H1 (cell line): ENCODE data around the gene MANSC4. TPM values are rescaled to one million over a fixed set of nuclear protein-coding genes. Genes with fewer than 3 reads are reported as not detected.

ENCODE experiments used
- CTCF ChIA-PET: fragments of 300-600 bp; sonication (Branson Sonifier 250); formaldehyde crosslinking; loops from one replicate; lab custom pipeline; 2021; ENCODE audit not compliant: partially characterized antibody; lab: Charles Lee
- POLR2A ChIA-PET: fragments of 300-600 bp; sonication (Branson Sonifier 250); formaldehyde crosslinking; loops from one replicate; lab custom pipeline; 2021; ENCODE audit warnings: inconsistent platforms; ENCODE audit not compliant: partially characterized antibody; lab: Charles Lee
- DNase-seq, 2 experiments: peaks; one replicate each; pipeline versions ENCODE4 v3.0.0 to v3.0.0-alpha.2; 2010 to 2022; ENCODE audit warnings: low spot score in 2 of 2, low read depth in 1 of 2, mixed read lengths in 1 of 2
- FAIRE-seq: peaks from 2 replicates; lab custom pipeline; 2011; peaks lifted over from hg19 to GRCh38; lab: Jason Lieb, UNC
- H2AFZ ChIP-seq: 2 replicates; pipeline ENCODE4 v1.8.1; 2012; ENCODE audit warnings: low read length, inconsistent platforms
- H2AK5ac ChIP-seq: 2 replicates; pipeline ENCODE4 v1.6.1; 2013; ENCODE audit warnings: low read depth, low read length
- H2BK120ac ChIP-seq: replicated peaks from 2 replicates; pipeline ENCODE3; 2013; ENCODE audit warnings: low read depth, low read length, inconsistent platforms
- H2BK12ac ChIP-seq: 2 replicates; pipeline ENCODE4 v1.6.1; 2013; ENCODE audit warnings: low read depth, low read length
- H2BK15ac ChIP-seq: 2 replicates; pipeline ENCODE4 v1.6.1; 2013; ENCODE audit warnings: low read length
- H2BK20ac ChIP-seq: 2 replicates; pipeline ENCODE4 v1.6.1; 2013; ENCODE audit warnings: low read length
- H2BK5ac ChIP-seq: 2 replicates; pipeline ENCODE4 v1.6.1; 2013; ENCODE audit warnings: low read depth, low read length
- H3K14ac ChIP-seq: 2 replicates; pipeline ENCODE4 v1.6.1; 2013; ENCODE audit warnings: inconsistent platforms; ENCODE audit not compliant: insufficient read length
- H3K18ac ChIP-seq: 2 replicates; pipeline ENCODE4 v1.6.1; 2013; ENCODE audit warnings: low read length; ENCODE audit errors: extremely low read depth
- H3K23ac ChIP-seq: 2 replicates; pipeline ENCODE4 v1.6.1; 2013; ENCODE audit warnings: inconsistent platforms; ENCODE audit not compliant: insufficient read length
- H3K23me2 ChIP-seq: 2 replicates; pipeline ENCODE4 v1.6.1; 2013; ENCODE audit warnings: low read depth, low read length
- H3K27ac ChIP-seq: 2 replicates; pipeline ENCODE4 v1.6.1; 2011; ENCODE audit warnings: low read depth, low read length, inconsistent platforms
- H3K27me3 ChIP-seq, 4 experiments: replicated peaks in 1 of 4; 1 replicate in 1 of 4; 2 replicates in 3 of 4; pipeline versions ENCODE4 v1.6.1 to v1.8.1; 2011 to 2013; ENCODE audit warnings: low read length in 3 of 4, mild to moderate bottlenecking in 3 of 4, inconsistent platforms in 2 of 4, mixed read lengths in 2 of 4, moderate library complexity in 1 of 4; ENCODE audit not compliant: control insufficient read depth in 3 of 4, insufficient read depth in 3 of 4; ENCODE audit errors: extremely low read depth in 1 of 4
- H3K36me3 ChIP-seq, 4 experiments: 2 replicates each; pipeline versions ENCODE4 v1.6.1 to v1.8.1; 2011 to 2013; ENCODE audit warnings: mild to moderate bottlenecking in 4 of 4, low read length in 3 of 4, moderate library complexity in 2 of 4, control low read depth in 1 of 4, inconsistent platforms in 1 of 4; ENCODE audit not compliant: insufficient read depth in 4 of 4, control insufficient read depth in 2 of 4
- H3K4ac ChIP-seq: replicated peaks from 2 replicates; pipeline ENCODE3; 2013; ENCODE audit warnings: low read length, low read depth, mixed read lengths, inconsistent platforms; ENCODE audit not compliant: insufficient read length
- H3K4me1 ChIP-seq, 4 experiments: replicated peaks in 1 of 4; 1 replicate in 1 of 4; 2 replicates in 3 of 4; pipeline versions ENCODE4 v1.6.1 to v1.8.1; 2011 to 2013; ENCODE audit warnings: low read length in 3 of 4, inconsistent platforms in 2 of 4, mixed read lengths in 1 of 4; ENCODE audit not compliant: insufficient read depth in 4 of 4, control insufficient read depth in 3 of 4
- H3K4me2 ChIP-seq, 2 experiments: 2 replicates each; pipeline versions ENCODE4 v1.6.1 to v1.8.1; 2011 to 2013; ENCODE audit warnings: low read depth in 2 of 2, low read length in 2 of 2, control low read depth in 1 of 2, inconsistent platforms in 1 of 2, mild to moderate bottlenecking in 1 of 2; ENCODE audit not compliant: insufficient read depth in 1 of 2
- H3K4me3 ChIP-seq, 4 experiments: fragments of 200-600, 300-600 bp in 1 of 4; sonication (generic), shearing (Covaris generic), sonication (Bioruptor Twin) in 1 of 4; 2 replicates each; pipeline versions ENCODE4 v1.5.1 to v1.8.1; 2011 to 2016; ENCODE audit warnings: low read length in 4 of 4, low read depth in 3 of 4, control low read depth in 2 of 4, inconsistent platforms in 2 of 4, mild to moderate bottlenecking in 2 of 4, mixed read lengths in 1 of 4, moderate library complexity in 1 of 4; ENCODE audit not compliant: insufficient read depth in 2 of 4; ENCODE audit errors: extremely low read depth in 1 of 4
- H3K56ac ChIP-seq: replicated peaks from 2 replicates; pipeline ENCODE3; 2013; ENCODE audit warnings: low read depth, mild to moderate bottlenecking, mixed read lengths, low read length, inconsistent platforms; ENCODE audit not compliant: insufficient read length
- H3K79me1 ChIP-seq: 2 replicates; pipeline ENCODE4 v1.6.1; 2013; ENCODE audit warnings: low read depth, low read length, control low read depth
- H3K79me2 ChIP-seq, 2 experiments: 2 replicates each; pipeline versions ENCODE4 v1.6.1 to v1.8.1; 2012 to 2013; ENCODE audit warnings: low read length in 2 of 2, mild to moderate bottlenecking in 2 of 2, inconsistent platforms in 1 of 2; ENCODE audit not compliant: insufficient read depth in 2 of 2, control insufficient read depth in 1 of 2
- H3K9ac ChIP-seq, 4 experiments: replicated peaks in 1 of 4; 1 replicate in 1 of 4; 2 replicates in 3 of 4; pipeline versions ENCODE4 v1.6.1 to v1.8.1; 2011 to 2013; ENCODE audit warnings: low read depth in 3 of 4, low read length in 3 of 4, control low read depth in 2 of 4, mild to moderate bottlenecking in 2 of 4, moderate library complexity in 2 of 4, inconsistent platforms in 1 of 4; ENCODE audit errors: extremely low read depth in 1 of 4
- H3K9me3 ChIP-seq, 2 experiments: 2 replicates each; pipeline versions ENCODE4 v1.6.1 to v1.8.1; 2012 to 2013; ENCODE audit warnings: mild to moderate bottlenecking in 2 of 2, moderate library complexity in 2 of 2, control low read depth in 1 of 2, inconsistent platforms in 1 of 2, low read depth in 1 of 2, low read length in 1 of 2, mixed read lengths in 1 of 2; ENCODE audit not compliant: insufficient read depth in 2 of 2
- H4K20me1 ChIP-seq, 2 experiments: replicated peaks in 1 of 2; 2 replicates each; pipeline versions ENCODE3 to v1.8.1; 2011 to 2013; ENCODE audit warnings: inconsistent platforms in 2 of 2, low read length in 2 of 2, mild to moderate bottlenecking in 1 of 2; ENCODE audit not compliant: insufficient read depth in 2 of 2, control insufficient read depth in 1 of 2
- H4K5ac ChIP-seq: 2 replicates; pipeline ENCODE4 v1.6.1; 2013; ENCODE audit warnings: low read length, low read depth, mixed read lengths, inconsistent platforms; ENCODE audit not compliant: insufficient read length
- H4K8ac ChIP-seq: 2 replicates; pipeline ENCODE4 v1.8.0; 2013; ENCODE audit warnings: mild to moderate bottlenecking, moderate library complexity, low read length, inconsistent platforms; ENCODE audit not compliant: insufficient read depth; ENCODE audit errors: extremely low read depth
- H4K91ac ChIP-seq: replicated peaks from 2 replicates; pipeline ENCODE3; 2013; ENCODE audit warnings: low read length, mixed read lengths, inconsistent platforms; ENCODE audit not compliant: insufficient read length
- JUND ChIP-seq: IDR thresholded peaks from 2 replicates; pipeline ENCODE4 v1.6.1; 2011; ENCODE audit warnings: mild to moderate bottlenecking, improper control_type of control experiment, low read length
- WGBS, 2 experiments: shearing (Covaris generic) in 1 of 2; methylation state at CpG; one replicate each; pipeline versions ENCODE4 v1.1.6 to v1.1.7; 2013 to 2015; ENCODE audit warnings: low lambda C conversion rate in 2 of 2, mixed read lengths in 2 of 2, inconsistent platforms in 1 of 2, low coverage in 1 of 2, missing lambda C conversion rate in 1 of 2; ENCODE audit not compliant: insufficient replicate concordance in 2 of 2, insufficient coverage in 1 of 2, insufficient read length in 1 of 2; ENCODE audit errors: extremely low coverage in 1 of 2, missing lambda C conversion rate in 1 of 2; 5-methylcytosine and 5-hydroxymethylcytosine counted together
- polyA plus RNA-seq, 7 experiments: library from polyadenylated mRNA; depleted of rRNA in 3 of 7; stranded (reverse) in 5 of 7; unstranded in 2 of 7; fragments of >200 nt in 5 of 7; fragments of 200-250 nt in 2 of 7; gene quantifications; 1 replicate in 5 of 7; 2 replicates in 1 of 7; 4 replicates in 1 of 7; pipeline versions ENCODE4 v1.2.1 to v1.2.3, GENCODE V29; 2011 to 2013; ENCODE audit warnings: missing spikeins in 2 of 7, mixed read lengths in 2 of 7
- total RNA-seq: library from RNA; stranded (reverse); fragmentation: NEBNext Ultra II Directional; extraction: Animal tissue kit (Norgen Biotek cat#: 25700); gene quantifications from 2 replicates; pipeline ENCODE4 v1.2.1, GENCODE V29; 2021

The MANSC4 gene
- total and polyA plus RNA-seq, 2 of the 8 experiments (the other 6 are each of a cell fraction or from before 2014, with no cell fraction given), result not detected

DNA sequence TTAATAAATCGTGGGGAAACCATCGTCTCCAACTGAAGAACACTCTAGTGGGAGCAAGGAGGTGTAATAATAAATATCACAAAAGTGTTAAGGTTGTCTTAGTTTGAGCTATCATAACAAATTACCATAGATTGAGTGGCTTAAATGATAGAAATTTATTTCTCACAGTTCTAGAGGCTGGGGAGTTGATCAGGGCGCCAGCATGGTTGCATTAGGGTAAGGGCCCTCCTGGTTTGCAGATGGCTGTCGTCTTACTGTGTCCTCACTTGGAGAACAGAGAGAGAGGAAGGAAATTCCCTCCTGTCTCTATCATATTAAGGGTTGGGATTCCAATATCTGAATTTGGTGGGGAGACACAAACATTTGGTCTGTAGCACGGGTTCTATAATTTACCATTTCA is 36.4 kb downstream of the MANSC4 start:
- POLR2A ChIA-PET, result no interaction called here
- peaks cover 0 to 20% (median 8%) of the 10 kb centered on the region in 4 experiments; a peak in 5 of 8 replicates for H3K36me3 ChIP-seq
- FAIRE-seq (no peak), DNase-seq (no peak)
- H4K20me1 ChIP-seq, result peaks cover 0 to 2% of the 10 kb centered on the region in 2 experiments
- no peak overlapping the region for H2BK20ac ChIP-seq
- no peak overlapping the region for H4K91ac ChIP-seq
- no peak overlapping the region for H2BK120ac ChIP-seq
- no peak overlapping the region for H3K56ac ChIP-seq
- no peak overlapping the region for H3K9ac ChIP-seq
- no peak overlapping the region for H3K4ac ChIP-seq
- no peak overlapping the region for H2AK5ac ChIP-seq
- H3K23ac ChIP-seq, result no peak overlapping the region
- no peak overlapping the region for H2BK12ac ChIP-seq
- no peak overlapping the region for H4K5ac ChIP-seq
- 91% methylated on average over 5 of the region's 5 CpGs; no CpG with 5 or more reads in 1 of the 2 experiments for WGBS, 2 experiments
- no peaks in the 10 kb centered on the region for H3K27me3 ChIP-seq
- no peaks in the 10 kb centered on the region; the same call in 1 of the 2 replicates for H3K23me2 ChIP-seq
- no peak overlapping the region for H3K27ac ChIP-seq
- H3K4me3 ChIP-seq, result no peak overlapping the region
- no peak overlapping the region for H4K8ac ChIP-seq
- no peak overlapping the region for H2BK15ac ChIP-seq
- no peaks in the 10 kb centered on the region; a peak in 1 of 4 replicates for H3K9me3 ChIP-seq
- CTCF ChIA-PET, result interaction anchor here (1.0 to 1.9 kb wide), 2 partner anchors 10 to 13 kb away, joined by 5 to 6 read pairs; no protein-coding TSS in a partner anchor
- no peaks in the 10 kb centered on the region for H3K79me2 ChIP-seq
- H3K18ac ChIP-seq, result no peak overlapping the region
- no peak overlapping the region for H2AFZ ChIP-seq
- no peak overlapping the region for H3K14ac ChIP-seq
- no peaks in the 10 kb centered on the region for H3K79me1 ChIP-seq
- no peak overlapping the region for H3K4me2 ChIP-seq
- H3K4me1 ChIP-seq, result no peaks in the 10 kb centered on the region
- no peak overlapping the region for H2BK5ac ChIP-seq
- no peak for TF ChIP-seq JUND
